Endothelial cell of umbilical vein (primary cell): ENCODE data around the gene TTLL7.

ENCODE experiments used
- EZH2 ChIP-seq: IDR thresholded peaks from 2 replicates; pipeline ENCODE4 v1.6.1; 2012; ENCODE audit warnings: borderline replicate concordance, low read depth, mild to moderate bottlenecking, moderate library complexity, low read length, inconsistent platforms; ENCODE audit not compliant: severe bottlenecking
- FOS ChIP-seq: IDR thresholded peaks from 2 replicates; pipeline ENCODE4 v1.6.1; 2011; ENCODE audit warnings: mild to moderate bottlenecking, low read length, moderate library complexity, borderline replicate concordance; ENCODE audit not compliant: insufficient read depth
- JUN ChIP-seq: IDR thresholded peaks from 2 replicates; pipeline ENCODE4 v1.6.1; 2011; ENCODE audit warnings: borderline replicate concordance, low read depth; ENCODE audit not compliant: insufficient read length, insufficient read depth
- POLR2A ChIP-seq: IDR thresholded peaks from 2 replicates; pipeline ENCODE4 v1.6.1; 2012; ENCODE audit warnings: low read depth, mild to moderate bottlenecking, control low read depth, low read length
- POLR2AphosphoS5 ChIP-seq: IDR thresholded peaks from 2 replicates; pipeline ENCODE4 v1.6.1; 2012; ENCODE audit warnings: low read depth, mild to moderate bottlenecking, control low read depth, low read length, moderate library complexity; ENCODE audit not compliant: insufficient read depth
- TF ChIP-seq, protein P1 (sequence below), 2 donors: IDR thresholded peaks; 1 replicate in 1 of 2; 2 replicates in 1 of 2; pipeline ENCODE4 v1.5.1; 2011; ENCODE audit warnings: low read length in 2 of 2, mild to moderate bottlenecking in 2 of 2, moderate library complexity in 2 of 2, control low read depth in 1 of 2, inconsistent platforms in 1 of 2, low read depth in 1 of 2; ENCODE audit not compliant: insufficient read depth in 1 of 2; ENCODE audit errors: extremely low read depth in 1 of 2
- TF ChIP-seq, protein P2 (sequence below): IDR thresholded peaks from 2 replicates; pipeline ENCODE4 v1.6.1; 2011; ENCODE audit not compliant: insufficient read depth, insufficient read length

DNA sequence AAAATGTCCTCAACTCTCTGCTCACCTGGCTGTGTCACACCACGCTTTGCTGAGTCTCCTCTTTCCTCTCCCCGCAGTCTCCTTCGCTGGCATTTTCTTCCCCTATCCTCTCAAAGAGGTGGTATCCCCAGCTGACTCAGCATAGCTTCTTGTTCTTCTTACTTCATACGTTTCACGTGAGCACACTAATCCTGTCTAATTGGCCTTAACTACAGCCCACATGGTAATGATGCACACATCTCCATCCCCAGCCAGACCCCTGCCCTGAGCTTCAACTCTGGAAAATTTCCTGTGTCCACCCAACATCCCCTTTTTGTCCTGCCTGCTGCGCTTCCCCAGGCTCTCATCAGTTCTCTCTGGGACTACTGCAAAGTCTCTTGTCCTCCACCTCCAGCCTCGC lies 169.8 kb downstream of the TTLL7 start:
- TF ChIP-seq, protein P1, sequence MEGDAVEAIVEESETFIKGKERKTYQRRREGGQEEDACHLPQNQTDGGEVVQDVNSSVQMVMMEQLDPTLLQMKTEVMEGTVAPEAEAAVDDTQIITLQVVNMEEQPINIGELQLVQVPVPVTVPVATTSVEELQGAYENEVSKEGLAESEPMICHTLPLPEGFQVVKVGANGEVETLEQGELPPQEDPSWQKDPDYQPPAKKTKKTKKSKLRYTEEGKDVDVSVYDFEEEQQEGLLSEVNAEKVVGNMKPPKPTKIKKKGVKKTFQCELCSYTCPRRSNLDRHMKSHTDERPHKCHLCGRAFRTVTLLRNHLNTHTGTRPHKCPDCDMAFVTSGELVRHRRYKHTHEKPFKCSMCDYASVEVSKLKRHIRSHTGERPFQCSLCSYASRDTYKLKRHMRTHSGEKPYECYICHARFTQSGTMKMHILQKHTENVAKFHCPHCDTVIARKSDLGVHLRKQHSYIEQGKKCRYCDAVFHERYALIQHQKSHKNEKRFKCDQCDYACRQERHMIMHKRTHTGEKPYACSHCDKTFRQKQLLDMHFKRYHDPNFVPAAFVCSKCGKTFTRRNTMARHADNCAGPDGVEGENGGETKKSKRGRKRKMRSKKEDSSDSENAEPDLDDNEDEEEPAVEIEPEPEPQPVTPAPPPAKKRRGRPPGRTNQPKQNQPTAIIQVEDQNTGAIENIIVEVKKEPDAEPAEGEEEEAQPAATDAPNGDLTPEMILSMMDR (IDR thresholded peaks at IDR 0.05; ENCODE audit: extremely low read depth in 1 of 2, insufficient read depth in 1 of 2, low read depth in 1 of 2, low read length in 2 of 2) = no peak
- TF ChIP-seq POLR2AphosphoS5 (no peak), JUN (no peak), POLR2A (no peak), EZH2 (no peak), FOS (no peak)
- TF ChIP-seq, protein P2, sequence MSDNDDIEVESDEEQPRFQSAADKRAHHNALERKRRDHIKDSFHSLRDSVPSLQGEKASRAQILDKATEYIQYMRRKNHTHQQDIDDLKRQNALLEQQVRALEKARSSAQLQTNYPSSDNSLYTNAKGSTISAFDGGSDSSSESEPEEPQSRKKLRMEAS = no peak
